Stimulated activated CD8-positive, alpha-beta memory T cell treated with anti-CD3 and anti-CD28 coated beads, Interleukin-15, amount 100 ng/mL, for 1 hour (primary cell): ENCODE results near the gene IGFBP2.

Experiments
- DNase-seq: peaks from one replicate; pipeline ENCODE4 v3.0.0-alpha.2; 2020; ENCODE audit warnings: low read depth

Gene IGFBP2

GRCh38 chr2:216636551-216637450 is 3.6 kb downstream of the IGFBP2 start:
- DNase-seq, result no peak

GRCh38 chr2:216637472-216637871 is 4.3 kb downstream of the IGFBP2 start:
- no peak for DNase-seq

- no peak for DNase-seq
Measured at GRCh38 chr2:216643986-216644659, 10.9 kb downstream of the IGFBP2 start.

GRCh38 chr2:216644842-216645635 is 11.8 kb downstream of the IGFBP2 start:
- no peak for DNase-seq

- no peak for DNase-seq
Measured at GRCh38 chr2:216645636-216645950, 12.4 kb downstream of the IGFBP2 start.

GRCh38 chr2:216646116-216646515 is 12.9 kb downstream of the IGFBP2 start:
- DNase-seq, result no peak

- DNase-seq, result no peak
Measured at GRCh38 chr2:216648105-216648504, 14.9 kb downstream of the IGFBP2 start.

- DNase-seq, result no peak
Measured at GRCh38 chr2:216649574-216649973, 16.4 kb downstream of the IGFBP2 start.

- DNase-seq, result no peak
Measured at GRCh38 chr2:216650626-216651257, 17.5 kb downstream of the IGFBP2 start.

- DNase-seq, result no peak
Measured at GRCh38 chr2:216651351-216651881, 18.2 kb downstream of the IGFBP2 start.

- DNase-seq, result no peak
Measured at GRCh38 chr2:216652566-216652965, 19.3 kb downstream of the IGFBP2 start.

- no peak for DNase-seq
Measured at GRCh38 chr2:216653093-216653799, 20.0 kb downstream of the IGFBP2 start.

GRCh38 chr2:216653931-216654365 is 20.7 kb downstream of the IGFBP2 start:
- DNase-seq, result no peak

- no peak for DNase-seq
Measured at GRCh38 chr2:216654528-216655052, 21.4 kb downstream of the IGFBP2 start.

- DNase-seq, result no peak
Measured at GRCh38 chr2:216657086-216657855, 24.1 kb downstream of the IGFBP2 start.

- no peak for DNase-seq
Measured at GRCh38 chr2:216657980-216658379, 24.8 kb downstream of the IGFBP2 start.

- DNase-seq, result no peak
Measured at GRCh38 chr2:216658757-216659156, 25.5 kb downstream of the IGFBP2 start.

- no peak for DNase-seq
Measured at GRCh38 chr2:216659276-216659675, 26.1 kb downstream of the IGFBP2 start.

GRCh38 chr2:216660496-216660895 is 27.3 kb downstream of the IGFBP2 start:
- no peak for DNase-seq

GRCh38 chr2:216661051-216661450 is 27.8 kb downstream of the IGFBP2 start:
- DNase-seq, result no peak
